ENCODE measurements around the gene HTD2.

DNA sequence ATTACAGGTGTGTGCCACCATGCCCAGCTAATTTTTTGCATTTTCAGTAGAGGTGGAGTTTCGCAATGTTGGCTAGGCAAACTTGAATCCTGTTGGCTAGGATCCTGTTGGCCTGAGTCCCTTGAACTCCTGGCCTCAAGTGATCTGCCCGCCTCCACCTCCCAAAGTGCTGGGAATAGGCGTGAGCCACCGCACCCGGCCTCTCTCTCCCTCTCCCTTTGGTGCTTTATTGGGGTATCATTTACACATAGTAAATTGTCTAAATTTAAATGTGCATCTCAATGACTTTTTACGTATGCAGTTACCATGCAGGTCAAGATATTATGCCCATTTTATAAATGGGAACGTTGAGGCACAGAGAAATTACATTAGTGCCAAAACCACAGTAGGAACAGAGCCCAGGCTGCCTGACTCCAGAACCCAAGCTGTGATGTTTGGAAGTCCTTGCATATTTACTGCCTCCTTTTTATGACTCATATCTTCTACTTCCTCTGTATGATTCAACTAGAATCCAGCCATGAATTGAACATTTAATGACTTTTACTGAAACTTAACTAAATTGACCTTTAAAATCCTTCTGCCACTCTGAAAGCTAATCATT is 34.3 kb upstream of the HTD2 start:
- TF ChIP-seq, protein P1, sequence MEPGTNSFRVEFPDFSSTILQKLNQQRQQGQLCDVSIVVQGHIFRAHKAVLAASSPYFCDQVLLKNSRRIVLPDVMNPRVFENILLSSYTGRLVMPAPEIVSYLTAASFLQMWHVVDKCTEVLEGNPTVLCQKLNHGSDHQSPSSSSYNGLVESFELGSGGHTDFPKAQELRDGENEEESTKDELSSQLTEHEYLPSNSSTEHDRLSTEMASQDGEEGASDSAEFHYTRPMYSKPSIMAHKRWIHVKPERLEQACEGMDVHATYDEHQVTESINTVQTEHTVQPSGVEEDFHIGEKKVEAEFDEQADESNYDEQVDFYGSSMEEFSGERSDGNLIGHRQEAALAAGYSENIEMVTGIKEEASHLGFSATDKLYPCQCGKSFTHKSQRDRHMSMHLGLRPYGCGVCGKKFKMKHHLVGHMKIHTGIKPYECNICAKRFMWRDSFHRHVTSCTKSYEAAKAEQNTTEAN (CRISPR knock-in tag; IDR thresholded peaks at IDR 0.05), result no peak
- TF ChIP-seq KAT7 (CRISPR knock-in tag; IDR thresholded peaks at IDR 0.05; ENCODE audit: borderline replicate concordance), result no peak
- no peak for TF ChIP-seq ETV5 (CRISPR knock-in tag; IDR thresholded peaks at IDR 0.05; ENCODE audit: low read depth)
- TF ChIP-seq POLR3G (IDR thresholded peaks at IDR 0.05; ENCODE audit: extremely low read depth, insufficient read length, insufficient replicate concordance), result no peak

Data from K562 (cell line).